Measurements from ENCODE around the gene CYGB.

Gene CYGB

GRCh38 chr17:76537578-76538280, at the start of gene CYGB:
TSS of gene CYGB (minus strand) at chr17:76537709. CDS start at chr17:76537542, 167 bp downstream.
- CTCF ChIA-PET = interaction anchor here (0.6 to 1.5 kb wide), 3 partner anchors 9 to 39 kb away, joined by 3 to 5 read pairs (median 3); no protein-coding TSS in a partner anchor
- Mint-ChIP-seq H3K27me3 (peaks cover 97% of the 10 kb centered on the region), H3K4me1 (peaks cover 5% of the 10 kb centered on the region), H3K27ac (no peak within 1 kb of the TSS), H3K9me3 (no peaks in the 10 kb centered on the region), H3K36me3 (no peaks in the 10 kb centered on the region), H3K4me3 (no peak within 1 kb of the TSS)
- DNase-seq = peak; percentile 47

- no peak overlapping the region for H3K4me3 Mint-ChIP-seq
- H3K36me3 Mint-ChIP-seq = no peaks in the 10 kb centered on the region
- H3K9me3 Mint-ChIP-seq = no peaks in the 10 kb centered on the region
- peaks cover 99% of the 10 kb centered on the region for H3K27me3 Mint-ChIP-seq
- DNase-seq = no peak
- peaks cover 18% of the 10 kb centered on the region for H3K4me1 Mint-ChIP-seq
- CTCF ChIA-PET = interaction anchor here (1.1 to 1.6 kb wide), 3 partner anchors 27 to 39 kb away, joined by 3 to 4 read pairs (median 3); no protein-coding TSS in a partner anchor
- H3K27ac Mint-ChIP-seq = no peak overlapping the region
These were observed 49.4 kb upstream of the CYGB start for GRCh38 chr17:76586741-76587487.

GRCh38 chr17:76585649-76586593, 48.4 kb upstream of the CYGB start, which contains the start of gene ST6GALNAC2:
TSS of gene ST6GALNAC2 (minus strand) at chr17:76585860. CDS start at chr17:76585808, 52 bp downstream.
- CTCF ChIA-PET = interaction anchor here (1.1 to 1.6 kb wide), 3 partner anchors 26 to 40 kb away, joined by 3 to 4 read pairs (median 3); no protein-coding TSS in a partner anchor
- H3K27ac Mint-ChIP-seq = no peak within 1 kb of the TSS
- DNase-seq = peak; percentile 48
- no peaks in the 10 kb centered on the region for H3K9me3 Mint-ChIP-seq
- peaks cover 99% of the 10 kb centered on the region for H3K27me3 Mint-ChIP-seq
- H3K4me3 Mint-ChIP-seq = peak within 1 kb of the TSS; percentile 60
- no peaks in the 10 kb centered on the region for H3K36me3 Mint-ChIP-seq
- H3K4me1 Mint-ChIP-seq = peaks cover 18% of the 10 kb centered on the region

GRCh38 chr17:76585033-76585648, 47.6 kb upstream of the CYGB start:
- Mint-ChIP-seq H3K9me3 (no peaks in the 10 kb centered on the region), H3K4me3 (peak overlapping the region; percentile 60), H3K4me1 (peaks cover 18% of the 10 kb centered on the region), H3K27me3 (peaks cover 100% of the 10 kb centered on the region), H3K36me3 (no peaks in the 10 kb centered on the region), H3K27ac (no peak overlapping the region)
- CTCF ChIA-PET = interaction anchor here (0.6 to 1.0 kb wide), 2 partner anchors 26 to 203 kb away, joined by 3 to 6 read pairs; no protein-coding TSS in a partner anchor
- DNase-seq = peak; percentile 39

GRCh38 chr17:76584427-76585032, 47.0 kb upstream of the CYGB start:
- peak overlapping the region; percentile 60 for H3K4me3 Mint-ChIP-seq
- no peaks in the 10 kb centered on the region for H3K9me3 Mint-ChIP-seq
- no peak overlapping the region for H3K27ac Mint-ChIP-seq
- no peaks in the 10 kb centered on the region for H3K36me3 Mint-ChIP-seq
- H3K27me3 Mint-ChIP-seq = peaks cover 96% of the 10 kb centered on the region
- no peak for DNase-seq
- CTCF ChIA-PET = interaction anchor here (0.6 to 1.0 kb wide), 2 partner anchors 26 to 202 kb away, joined by 3 to 6 read pairs; no protein-coding TSS in a partner anchor
- peaks cover 21% of the 10 kb centered on the region for H3K4me1 Mint-ChIP-seq

GRCh38 chr17:76582660-76583059, 45.2 kb upstream of the CYGB start:
- Mint-ChIP-seq H3K9me3 (no peaks in the 10 kb centered on the region), H3K4me3 (no peak overlapping the region), H3K27ac (no peak overlapping the region), H3K4me1 (peaks cover 25% of the 10 kb centered on the region), H3K27me3 (peaks cover 85% of the 10 kb centered on the region), H3K36me3 (no peaks in the 10 kb centered on the region)
- CTCF ChIA-PET = interaction anchor here (0.7 kb wide), 1 partner anchor 126 kb away, joined by 4 read pairs; no protein-coding TSS in a partner anchor
- DNase-seq = no peak

GRCh38 chr17:76581515-76581914, 44.0 kb upstream of the CYGB start:
- DNase-seq = no peak
- Mint-ChIP-seq H3K36me3 (no peaks in the 10 kb centered on the region), H3K27ac (no peak overlapping the region), H3K27me3 (peaks cover 75% of the 10 kb centered on the region), H3K9me3 (no peaks in the 10 kb centered on the region), H3K4me3 (no peak overlapping the region), H3K4me1 (peaks cover 21% of the 10 kb centered on the region)
- CTCF ChIA-PET = interaction anchor here (1.0 kb wide), 1 partner anchor 43 kb away, joined by 4 read pairs; no protein-coding TSS in a partner anchor

GRCh38 chr17:76579281-76579680, 41.8 kb upstream of the CYGB start:
- Mint-ChIP-seq H3K27me3 (peaks cover 59% of the 10 kb centered on the region), H3K9me3 (no peaks in the 10 kb centered on the region), H3K4me3 (no peak overlapping the region), H3K4me1 (peaks cover 7% of the 10 kb centered on the region), H3K27ac (no peak overlapping the region), H3K36me3 (no peaks in the 10 kb centered on the region)
- DNase-seq = no peak
- CTCF ChIA-PET = interaction anchor here (1.3 to 1.6 kb wide), 3 partner anchors 16 to 134 kb away, joined by 3 to 5 read pairs (median 4); no protein-coding TSS in a partner anchor

GRCh38 chr17:76578376-76578775, 40.9 kb upstream of the CYGB start:
- peaks cover 7% of the 10 kb centered on the region for H3K4me1 Mint-ChIP-seq
- no peak for DNase-seq
- no peaks in the 10 kb centered on the region for H3K36me3 Mint-ChIP-seq
- no peak overlapping the region for H3K27ac Mint-ChIP-seq
- no peaks in the 10 kb centered on the region for H3K9me3 Mint-ChIP-seq
- CTCF ChIA-PET = interaction anchor here (1.3 to 1.6 kb wide), 2 partner anchors 23 to 135 kb away, joined by 3 to 5 read pairs; no protein-coding TSS in a partner anchor
- H3K27me3 Mint-ChIP-seq = peaks cover 50% of the 10 kb centered on the region
- no peak overlapping the region for H3K4me3 Mint-ChIP-seq

GRCh38 chr17:76577876-76578275, 40.4 kb upstream of the CYGB start:
- CTCF ChIA-PET = interaction anchor here (1.3 to 1.6 kb wide), 2 partner anchors 23 to 135 kb away, joined by 3 to 5 read pairs; no protein-coding TSS in a partner anchor
- Mint-ChIP-seq H3K4me3 (no peak overlapping the region), H3K4me1 (peaks cover 7% of the 10 kb centered on the region), H3K36me3 (no peaks in the 10 kb centered on the region), H3K9me3 (no peaks in the 10 kb centered on the region), H3K27ac (no peak overlapping the region), H3K27me3 (peaks cover 45% of the 10 kb centered on the region)
- no peak for DNase-seq

- CTCF ChIA-PET = interaction anchor here (0.8 kb wide), 1 partner anchor 48 kb away, joined by 3 read pairs; no protein-coding TSS in a partner anchor
- H3K9me3 Mint-ChIP-seq = no peaks in the 10 kb centered on the region
These were observed 38.7 kb upstream of the CYGB start for GRCh38 chr17:76576189-76576588.

DNA sequence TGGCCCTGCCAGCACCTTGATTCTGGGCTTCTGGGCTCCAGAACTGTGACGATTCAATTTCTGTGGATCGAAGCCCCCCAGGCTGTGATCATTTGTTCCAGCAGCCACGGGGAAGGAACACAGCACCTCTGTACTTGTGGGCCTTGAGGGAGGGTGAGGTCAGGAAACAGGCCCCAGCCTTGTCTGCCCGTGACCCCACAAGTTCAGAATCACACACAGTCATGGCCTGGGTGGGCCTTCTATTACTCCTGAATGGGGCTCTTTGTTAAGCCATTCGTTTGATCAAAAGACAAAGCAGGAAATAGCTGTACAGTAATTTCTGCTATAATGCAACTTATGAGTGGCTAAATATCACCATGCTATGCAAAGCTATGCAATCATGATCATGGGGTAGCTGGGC, 38.1 kb upstream of the CYGB start:
- Mint-ChIP-seq H3K27me3 (peaks cover 22% of the 10 kb centered on the region), H3K4me1 (peaks cover 7% of the 10 kb centered on the region), H3K36me3 (no peaks in the 10 kb centered on the region), H3K9me3 (no peaks in the 10 kb centered on the region), H3K4me3 (no peak overlapping the region), H3K27ac (no peak overlapping the region)
- DNase-seq = no peak
- CTCF ChIA-PET = interaction anchor here (0.8 kb wide), 1 partner anchor 49 kb away, joined by 3 read pairs; no protein-coding TSS in a partner anchor

More at GRCh38 chr17:76576189-76576588, 38.7 kb upstream of the CYGB start:
- Mint-ChIP-seq H3K27ac (no peak overlapping the region), H3K27me3 (peaks cover 28% of the 10 kb centered on the region), H3K4me1 (peaks cover 7% of the 10 kb centered on the region), H3K36me3 (no peaks in the 10 kb centered on the region), H3K4me3 (no peak overlapping the region)
- DNase-seq = no peak

Measured in activated naive CD4-positive, alpha-beta T cell treated with anti-CD3 and anti-CD28 coated beads, Interleukin-2, amount 10 ng/mL, durations not matched to agents 7 days and 5 days (primary cell).